DND-41 (cell line): ENCODE measurements around the gene THSD7B.

Experiments
- CTCF ChIP-seq: IDR thresholded peaks from 2 replicates; pipeline ENCODE4 v1.5.1; 2012; ENCODE audit warnings: borderline replicate concordance, low read length, moderate library complexity, mild to moderate bottlenecking; ENCODE audit not compliant: poor library complexity, severe bottlenecking; ENCODE audit errors: extremely low read depth
- EZH2 ChIP-seq: IDR thresholded peaks from 3 replicates; pipeline ENCODE4 v1.6.1; 2012; ENCODE audit warnings: borderline replicate concordance, low read depth, mild to moderate bottlenecking, moderate library complexity, low read length, inconsistent platforms; ENCODE audit not compliant: severe bottlenecking

GRCh38 chr2:136891100-136891499 lies 125.8 kb downstream of the THSD7B start:
- TF ChIP-seq EZH2 (no peak), CTCF (no peak)
